GM10248 (cell line): ENCODE measurements around the gene PSPH.

ENCODE experiments used
- CTCF ChIA-PET: fragments of 300-600 bp; sonication (Branson Sonifier 250); formaldehyde crosslinking; extraction: SDS; loops from one replicate; lab custom pipeline; 2021; ENCODE audit warnings: antibody characterized with exemption; lab: Yijun Ruan, JAX
- POLR2A ChIA-PET: fragments of 350-650 bp; sonication (Branson Sonifier 250); formaldehyde crosslinking; extraction: SDS; loops from one replicate; lab custom pipeline; 2020; ENCODE audit warnings: antibody characterized with exemption; lab: Yijun Ruan, JAX
- DNase-seq: peaks from one replicate; pipeline ENCODE4 v3.0.0; 2012; ENCODE audit errors: extremely low spot score
- TF ChIP-seq, protein P1 (sequence below): IDR thresholded peaks from 2 replicates; pipeline ENCODE4 v1.5.1; 2012; ENCODE audit warnings: mild to moderate bottlenecking, low read depth; ENCODE audit errors: extremely low read depth, missing control alignments, control extremely low read depth

Gene PSPH

GRCh38 chr7:56007167-56007652 lies 44.0 kb downstream of the PSPH start:
- POLR2A ChIA-PET = no interaction called here
- CTCF ChIA-PET = interaction anchor here (1.1 to 4.9 kb wide), 6 partner anchors 9 to 67 kb away, joined by 3 to 39 read pairs (median 4); partner anchors contain the start of genes CCT6A, PSPH and SUMF2
- TF ChIP-seq, protein P1, sequence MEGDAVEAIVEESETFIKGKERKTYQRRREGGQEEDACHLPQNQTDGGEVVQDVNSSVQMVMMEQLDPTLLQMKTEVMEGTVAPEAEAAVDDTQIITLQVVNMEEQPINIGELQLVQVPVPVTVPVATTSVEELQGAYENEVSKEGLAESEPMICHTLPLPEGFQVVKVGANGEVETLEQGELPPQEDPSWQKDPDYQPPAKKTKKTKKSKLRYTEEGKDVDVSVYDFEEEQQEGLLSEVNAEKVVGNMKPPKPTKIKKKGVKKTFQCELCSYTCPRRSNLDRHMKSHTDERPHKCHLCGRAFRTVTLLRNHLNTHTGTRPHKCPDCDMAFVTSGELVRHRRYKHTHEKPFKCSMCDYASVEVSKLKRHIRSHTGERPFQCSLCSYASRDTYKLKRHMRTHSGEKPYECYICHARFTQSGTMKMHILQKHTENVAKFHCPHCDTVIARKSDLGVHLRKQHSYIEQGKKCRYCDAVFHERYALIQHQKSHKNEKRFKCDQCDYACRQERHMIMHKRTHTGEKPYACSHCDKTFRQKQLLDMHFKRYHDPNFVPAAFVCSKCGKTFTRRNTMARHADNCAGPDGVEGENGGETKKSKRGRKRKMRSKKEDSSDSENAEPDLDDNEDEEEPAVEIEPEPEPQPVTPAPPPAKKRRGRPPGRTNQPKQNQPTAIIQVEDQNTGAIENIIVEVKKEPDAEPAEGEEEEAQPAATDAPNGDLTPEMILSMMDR = no peak
- DNase-seq = no peak

GRCh38 chr7:56003749-56004148 lies 47.5 kb downstream of the PSPH start:
- TF ChIP-seq, protein P1 = no peak
- POLR2A ChIA-PET = no interaction called here
- CTCF ChIA-PET = interaction anchor here (1.3 to 4.9 kb wide), 4 partner anchors 9 to 70 kb away, joined by 4 to 39 read pairs (median 20); no protein-coding TSS in a partner anchor
- no peak for DNase-seq

DNA sequence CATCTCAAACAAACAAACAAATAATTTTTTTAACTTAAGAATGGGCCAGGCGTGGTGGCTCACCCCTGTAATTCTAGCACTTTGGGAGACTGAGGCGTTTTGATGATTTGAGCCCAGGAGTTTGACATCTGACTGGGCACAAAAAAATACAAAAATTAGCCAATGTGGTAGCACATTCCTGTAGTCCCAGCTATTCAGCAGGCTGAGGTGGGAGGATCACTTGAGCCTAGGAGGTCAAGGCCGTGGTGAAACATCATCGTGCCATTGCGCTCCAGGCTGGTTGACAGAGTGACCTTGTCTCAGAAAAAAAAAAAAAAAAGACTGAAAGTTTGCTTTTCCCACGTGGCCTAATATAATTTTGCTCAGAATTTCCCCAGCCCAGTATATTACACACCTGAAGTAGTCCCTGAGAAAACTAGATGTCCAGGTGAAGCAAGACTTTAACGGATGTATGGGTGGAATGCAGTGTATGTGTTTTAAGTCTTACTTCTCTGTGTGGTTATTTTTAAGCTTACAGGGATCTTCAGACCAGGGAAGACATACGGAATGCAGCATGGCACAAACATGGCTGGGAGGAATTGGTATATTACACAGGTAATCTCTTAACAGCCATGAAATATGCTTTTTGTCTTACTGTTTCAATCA lies 54.3 kb downstream of the PSPH start:
- ChIA-PET CTCF (interaction anchor here (2.0 kb wide), 1 partner anchor 8 kb away, joined by 4 read pairs; no protein-coding TSS in a partner anchor), POLR2A (no interaction called here)
- no peak for DNase-seq
- TF ChIP-seq, protein P1 = no peak

GRCh38 chr7:55992346-55992745 lies 58.9 kb downstream of the PSPH start:
- TF ChIP-seq, protein P1 = no peak
- POLR2A ChIA-PET = no interaction called here
- CTCF ChIA-PET = no interaction called here
- DNase-seq = no peak

DNA sequence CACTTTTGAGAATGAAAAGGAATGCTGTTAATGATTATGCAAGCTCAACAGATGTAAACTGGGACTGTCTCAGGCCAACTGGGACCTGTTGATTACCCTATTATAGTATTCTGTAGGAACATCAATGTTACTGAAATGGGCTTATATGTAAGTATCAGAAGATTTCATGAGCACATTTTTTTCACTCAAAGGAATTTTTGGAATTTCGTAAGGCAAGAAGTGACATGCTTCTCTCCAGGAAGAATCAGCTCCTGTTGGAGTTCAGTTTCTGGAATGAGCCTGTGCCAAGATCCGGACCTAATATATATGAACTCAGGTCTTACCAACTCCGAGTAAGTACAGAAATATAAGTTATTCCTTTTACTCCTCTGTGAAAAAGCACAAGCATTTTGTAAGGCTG lies 67.7 kb downstream of the PSPH start:
- no peak for DNase-seq
- TF ChIP-seq, protein P1 = no peak
- POLR2A ChIA-PET = no interaction called here
- CTCF ChIA-PET = interaction anchor here (0.9 to 3.4 kb wide), 2 partner anchors 19 to 90 kb away, joined by 3 to 11 read pairs; partner anchors contain the start of gene NIPSNAP2

GRCh38 chr7:55980266-55980665 lies 71.0 kb downstream of the PSPH start:
- ChIA-PET POLR2A (no interaction called here), CTCF (interaction anchor here (0.9 to 1.4 kb wide), 4 partner anchors 11 to 38 kb away, joined by 3 to 10 read pairs (median 3); partner anchors contain the start of gene NIPSNAP2)
- DNase-seq = no peak
- TF ChIP-seq, protein P1 = no peak
